HG02885 (cell line): ENCODE results near the gene KLHL2.
A peak's percentile ranks its signal among the peaks of the same experiment; 100 is the strongest.
"Not testable (repeated sequence)": the region's sequence is repeated elsewhere in the genome, so short reads cannot be mapped to it uniquely, and the experiment has no call there.

Experiments
- ATAC-seq: cut with Tn5 transposase; IDR thresholded peaks from one replicate; pipeline ENCODE4 v1.9.1; 2021; ENCODE audit warnings: mild to moderate bottlenecking; ENCODE audit not compliant: unreplicated experiment, poor library complexity

The KLHL2 gene, protein sequence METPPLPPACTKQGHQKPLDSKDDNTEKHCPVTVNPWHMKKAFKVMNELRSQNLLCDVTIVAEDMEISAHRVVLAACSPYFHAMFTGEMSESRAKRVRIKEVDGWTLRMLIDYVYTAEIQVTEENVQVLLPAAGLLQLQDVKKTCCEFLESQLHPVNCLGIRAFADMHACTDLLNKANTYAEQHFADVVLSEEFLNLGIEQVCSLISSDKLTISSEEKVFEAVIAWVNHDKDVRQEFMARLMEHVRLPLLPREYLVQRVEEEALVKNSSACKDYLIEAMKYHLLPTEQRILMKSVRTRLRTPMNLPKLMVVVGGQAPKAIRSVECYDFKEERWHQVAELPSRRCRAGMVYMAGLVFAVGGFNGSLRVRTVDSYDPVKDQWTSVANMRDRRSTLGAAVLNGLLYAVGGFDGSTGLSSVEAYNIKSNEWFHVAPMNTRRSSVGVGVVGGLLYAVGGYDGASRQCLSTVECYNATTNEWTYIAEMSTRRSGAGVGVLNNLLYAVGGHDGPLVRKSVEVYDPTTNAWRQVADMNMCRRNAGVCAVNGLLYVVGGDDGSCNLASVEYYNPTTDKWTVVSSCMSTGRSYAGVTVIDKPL

DNA sequence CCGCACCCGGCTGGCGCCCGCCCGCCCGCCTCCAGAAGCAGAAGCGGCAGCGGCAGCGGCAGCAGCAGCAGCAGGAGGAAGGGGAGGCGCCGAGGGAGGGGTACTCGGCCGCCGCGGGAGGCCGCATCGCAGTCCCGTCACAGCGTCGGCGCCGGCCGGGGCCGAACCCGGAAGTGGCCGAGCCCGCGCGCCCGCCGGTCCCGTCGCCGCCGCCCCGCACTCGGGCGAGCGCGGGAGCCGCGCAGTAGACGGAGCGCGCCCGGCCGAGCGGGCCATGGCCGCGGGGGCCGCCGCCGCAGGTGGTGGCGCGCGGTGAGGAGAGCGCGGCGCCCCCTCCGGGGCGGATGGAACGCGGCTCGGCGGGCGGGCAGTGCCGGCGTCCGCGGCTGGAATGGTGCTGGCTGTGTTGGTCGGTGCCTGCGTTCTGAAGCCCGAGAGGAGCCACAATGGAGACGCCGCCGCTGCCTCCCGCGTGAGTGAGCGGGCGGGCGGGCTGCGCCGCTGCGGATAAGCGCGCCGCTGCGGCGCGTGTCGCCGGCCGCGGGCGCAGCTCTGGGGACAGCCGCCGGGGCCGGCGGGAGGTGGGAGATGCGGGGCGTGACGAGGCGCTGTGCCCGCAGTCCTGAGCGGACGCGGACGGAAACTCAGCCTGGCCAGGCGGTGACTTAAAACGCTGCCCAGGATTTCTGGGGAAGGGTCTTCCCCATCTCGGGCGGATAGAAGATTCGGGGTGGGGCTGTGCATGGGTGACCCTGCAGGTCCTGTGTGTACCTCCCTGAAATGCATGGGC, at the start of gene KLHL2:
Gene KLHL2 (plus strand): TSS at position 131 of the 790 bp plus-strand sequence. CDS start 316 bp downstream, at position 447.
- ATAC-seq = peak; percentile 89

DNA sequence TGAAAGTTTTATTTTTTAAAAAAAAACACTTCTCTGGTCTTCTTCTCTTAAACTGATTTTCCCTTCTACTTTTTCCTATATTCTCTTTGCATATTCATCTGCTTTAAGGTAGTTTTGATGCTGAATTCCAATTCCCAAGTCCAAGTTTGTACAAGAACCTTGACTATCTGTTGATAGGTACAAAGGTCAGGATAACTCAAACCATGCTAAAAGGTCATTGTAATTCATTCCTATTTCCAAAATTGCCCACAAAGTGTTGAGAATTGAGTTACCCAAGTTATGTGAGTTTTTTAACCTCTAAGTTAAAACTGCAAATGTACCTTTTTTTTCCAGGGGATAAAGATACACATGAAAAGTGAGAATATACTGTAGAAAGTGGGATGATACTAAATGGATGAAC, 48.6 kb upstream of the KLHL2 start:
- ATAC-seq = no peak

DNA sequence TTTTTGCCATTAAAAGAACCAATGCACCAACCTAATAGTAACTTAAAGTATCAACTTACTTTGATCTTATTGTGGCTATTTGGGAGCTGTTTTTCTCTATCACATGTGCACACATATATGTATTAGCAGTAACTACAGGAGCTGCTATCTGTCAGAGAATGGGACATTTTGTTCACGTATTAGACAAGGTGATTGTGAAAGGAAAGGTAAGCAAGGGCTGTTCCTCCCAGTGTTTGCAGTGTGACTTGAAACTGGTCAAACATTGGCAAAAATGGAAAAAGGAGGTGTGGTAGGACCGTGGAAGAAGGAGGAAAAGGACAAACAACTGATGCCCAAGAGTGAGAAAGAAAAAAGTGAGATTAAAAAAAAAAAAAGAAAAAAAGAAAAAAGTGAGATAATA, 43.1 kb upstream of the KLHL2 start:
- no peak for ATAC-seq

DNA sequence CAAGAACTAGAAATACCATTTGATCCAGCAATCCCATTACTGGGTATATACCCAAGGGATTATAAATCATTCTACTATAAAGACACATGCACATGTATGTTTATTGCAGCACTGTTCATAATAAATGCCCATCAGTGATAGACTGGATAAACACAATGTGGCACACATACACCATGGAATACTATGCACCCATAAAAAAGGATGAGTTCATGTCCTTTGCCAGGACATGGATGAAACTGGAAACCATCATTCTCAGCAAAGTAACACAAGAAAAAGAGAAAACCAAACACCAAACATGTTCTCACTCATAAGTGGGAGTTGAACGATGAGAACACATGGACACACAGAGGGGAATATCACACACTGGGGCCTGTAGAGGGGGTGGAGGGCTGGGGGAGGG, 40.5 kb upstream of the KLHL2 start:
- not testable (repeated sequence) for ATAC-seq

DNA sequence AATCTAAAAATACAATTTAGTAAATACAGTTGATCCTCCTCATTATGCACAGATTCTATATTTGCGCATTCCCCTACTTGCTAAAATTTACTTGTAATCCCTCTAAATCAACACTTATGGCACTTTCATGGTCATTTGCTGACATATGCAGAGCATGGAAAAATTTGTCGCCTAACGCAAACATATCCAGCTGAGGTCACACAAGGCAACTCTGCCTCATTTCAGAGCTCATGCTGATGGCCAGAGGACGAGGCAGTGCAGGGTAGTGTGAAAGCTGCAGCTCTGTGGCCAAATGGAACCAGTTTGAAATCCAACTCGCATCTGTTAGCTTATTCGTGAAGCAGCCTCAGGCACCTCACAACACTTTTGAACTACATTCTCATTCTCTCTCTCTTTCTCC, 39.7 kb upstream of the KLHL2 start:
- no peak for ATAC-seq

DNA sequence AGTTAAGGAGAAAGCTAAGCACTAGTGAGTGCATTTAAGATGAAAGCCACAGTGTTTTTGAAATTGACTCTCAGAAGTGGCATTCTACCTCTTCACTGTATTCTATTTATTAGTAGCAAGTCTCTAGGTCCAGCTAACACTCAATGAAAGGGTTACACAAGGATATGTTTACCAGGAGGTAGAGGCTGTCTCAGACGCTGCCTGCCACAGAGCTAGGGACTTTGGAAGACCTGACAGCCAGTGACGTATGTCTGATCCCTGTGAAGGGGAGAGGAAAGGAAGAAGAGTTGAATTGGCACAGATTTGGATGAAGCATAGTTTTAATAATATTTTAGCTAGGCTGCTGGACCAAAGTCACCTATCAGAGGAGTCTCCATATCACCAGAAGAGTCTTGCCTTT, 36.5 kb upstream of the KLHL2 start:
- ATAC-seq = no peak

DNA sequence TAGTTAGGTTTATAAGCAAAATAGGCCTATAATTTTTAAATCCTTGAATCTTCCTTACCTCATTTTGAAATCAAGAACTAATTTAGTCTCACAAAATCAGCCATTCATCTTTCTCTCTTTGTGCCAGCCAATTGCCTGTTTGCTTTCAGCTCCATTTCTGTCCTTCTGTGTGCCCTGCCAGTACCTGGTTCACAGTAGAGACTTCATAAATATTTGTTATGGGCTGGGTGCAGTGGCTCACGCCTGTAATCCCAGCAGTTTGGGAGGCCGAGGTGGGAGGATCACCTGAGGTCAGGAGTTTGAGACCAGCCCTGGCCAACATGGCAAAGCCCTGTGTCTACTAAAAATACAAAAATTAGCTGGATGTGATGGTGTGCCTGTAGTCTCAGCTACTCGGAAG, 31.9 kb upstream of the KLHL2 start:
- not testable (repeated sequence) for ATAC-seq

DNA sequence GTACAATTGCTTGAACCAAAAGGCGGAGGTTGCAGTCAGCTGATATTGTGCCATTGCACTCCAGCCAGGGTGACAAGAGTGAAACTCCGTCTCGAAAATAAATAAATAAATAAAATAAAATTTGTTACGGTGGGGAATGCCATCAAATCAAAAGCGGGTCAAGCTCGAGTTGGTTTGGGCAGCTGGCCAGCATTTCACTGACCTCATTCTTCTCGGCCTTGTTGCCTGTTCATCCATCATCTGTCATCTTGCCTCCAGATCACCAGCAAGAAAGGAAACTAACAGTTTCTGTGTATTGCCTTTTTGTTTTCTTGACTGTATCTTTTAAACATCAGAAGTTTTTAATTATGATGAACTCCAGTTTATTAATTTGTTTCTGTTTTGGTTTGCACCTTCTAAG, 31.5 kb upstream of the KLHL2 start:
- no peak for ATAC-seq

DNA sequence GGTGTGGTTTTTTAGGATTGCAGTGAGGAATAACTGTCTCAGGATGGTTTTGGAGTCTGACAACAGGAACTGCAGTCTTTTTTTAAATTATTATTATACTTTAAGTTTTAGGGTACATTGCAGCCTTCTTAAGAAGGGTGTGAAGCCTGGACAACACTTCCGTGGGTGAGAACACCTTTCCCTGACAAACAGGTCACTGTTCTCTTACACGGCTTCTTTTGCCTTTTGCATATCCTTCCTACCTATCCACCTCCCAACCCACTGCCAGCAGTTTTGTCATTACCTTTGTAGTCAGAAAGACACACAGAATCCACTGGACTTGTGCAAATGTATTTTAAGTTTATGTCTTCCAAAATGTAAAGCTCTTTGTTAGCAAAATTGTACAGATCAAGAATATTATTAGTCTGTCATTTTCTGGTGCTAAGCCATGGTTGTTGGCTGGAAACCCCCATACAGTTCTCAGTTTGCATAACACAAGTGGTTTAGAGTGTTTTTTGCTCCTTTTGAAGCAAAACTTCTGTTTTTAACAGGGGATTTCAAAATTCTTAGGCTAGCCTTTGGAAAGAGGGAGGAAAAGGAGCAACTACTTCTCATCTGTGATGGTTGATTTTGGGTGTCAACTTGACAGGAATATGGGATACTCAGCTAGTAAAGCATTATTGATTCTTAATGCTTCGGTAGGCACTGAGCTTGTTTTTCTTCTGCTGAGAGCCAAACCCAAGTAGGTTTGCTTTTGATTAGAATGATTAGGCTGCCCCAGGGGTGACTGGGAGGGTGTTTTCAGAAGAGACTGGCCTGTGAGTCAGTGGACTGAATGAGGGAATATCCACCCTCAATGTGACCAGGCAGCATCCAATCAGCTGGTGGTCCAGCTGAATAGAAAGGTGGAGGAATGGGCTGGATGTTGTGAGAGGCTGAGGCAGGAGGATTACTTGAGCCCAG, 29.4 kb upstream of the KLHL2 start:
- ATAC-seq = peak; percentile 76

DNA sequence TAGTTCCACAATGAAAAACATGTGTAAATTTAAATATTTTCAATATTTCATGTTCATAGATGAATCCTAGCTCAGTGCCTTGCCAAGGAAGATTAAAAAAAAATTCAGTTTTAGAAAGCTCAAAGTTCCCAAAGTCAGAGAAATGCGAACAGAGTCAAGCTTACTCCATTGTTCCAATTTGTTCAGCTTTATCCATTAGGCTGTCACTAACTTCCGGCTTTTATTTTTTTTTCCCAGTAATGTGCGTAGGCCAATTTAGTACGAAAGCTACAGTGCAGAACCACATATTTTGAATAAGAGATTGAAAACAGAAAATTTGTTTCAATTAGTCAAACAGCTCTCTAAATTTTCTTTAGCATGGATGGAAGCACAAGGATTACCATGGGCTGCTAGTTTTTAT, 23.1 kb upstream of the KLHL2 start:
- ATAC-seq = no peak

DNA sequence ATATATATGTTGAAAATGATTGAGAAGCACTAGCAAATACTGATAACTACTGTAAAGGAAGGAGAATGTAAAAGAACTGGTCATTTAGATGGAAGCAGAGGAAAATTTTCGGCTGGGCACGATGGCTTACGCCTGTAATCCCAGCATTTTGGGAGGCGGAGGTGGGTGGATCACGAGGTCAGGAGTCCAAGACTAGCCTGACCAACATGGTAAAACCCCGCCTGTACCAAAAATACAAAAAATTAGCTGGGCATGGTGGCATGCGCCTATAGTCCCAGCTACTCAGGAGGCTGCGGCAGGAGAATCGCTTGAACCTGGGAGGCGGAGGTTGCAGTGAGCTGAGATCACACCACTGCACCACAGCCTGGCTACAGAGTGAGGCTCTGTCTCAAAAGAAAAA, 22.4 kb upstream of the KLHL2 start:
- ATAC-seq = not testable (repeated sequence)

DNA sequence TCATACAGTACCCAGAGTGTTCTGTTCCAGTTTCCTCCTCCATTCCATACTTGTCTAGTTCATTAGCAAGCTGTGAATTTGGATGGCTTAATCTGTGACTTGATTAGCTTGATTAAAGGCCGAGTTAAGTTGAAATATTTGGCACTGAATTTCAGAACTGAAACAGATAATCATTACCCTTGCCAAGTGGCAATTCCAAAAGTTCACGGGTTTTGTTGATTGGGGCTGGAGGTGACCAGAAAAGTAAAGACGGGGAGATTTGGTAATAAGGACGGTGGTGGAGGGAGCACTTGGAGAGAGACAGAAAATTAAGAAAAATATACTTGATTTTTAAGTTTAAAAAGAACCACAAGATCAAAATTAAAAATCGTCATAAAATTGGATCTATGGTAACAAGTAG, 21.9 kb upstream of the KLHL2 start:
- ATAC-seq = no peak

DNA sequence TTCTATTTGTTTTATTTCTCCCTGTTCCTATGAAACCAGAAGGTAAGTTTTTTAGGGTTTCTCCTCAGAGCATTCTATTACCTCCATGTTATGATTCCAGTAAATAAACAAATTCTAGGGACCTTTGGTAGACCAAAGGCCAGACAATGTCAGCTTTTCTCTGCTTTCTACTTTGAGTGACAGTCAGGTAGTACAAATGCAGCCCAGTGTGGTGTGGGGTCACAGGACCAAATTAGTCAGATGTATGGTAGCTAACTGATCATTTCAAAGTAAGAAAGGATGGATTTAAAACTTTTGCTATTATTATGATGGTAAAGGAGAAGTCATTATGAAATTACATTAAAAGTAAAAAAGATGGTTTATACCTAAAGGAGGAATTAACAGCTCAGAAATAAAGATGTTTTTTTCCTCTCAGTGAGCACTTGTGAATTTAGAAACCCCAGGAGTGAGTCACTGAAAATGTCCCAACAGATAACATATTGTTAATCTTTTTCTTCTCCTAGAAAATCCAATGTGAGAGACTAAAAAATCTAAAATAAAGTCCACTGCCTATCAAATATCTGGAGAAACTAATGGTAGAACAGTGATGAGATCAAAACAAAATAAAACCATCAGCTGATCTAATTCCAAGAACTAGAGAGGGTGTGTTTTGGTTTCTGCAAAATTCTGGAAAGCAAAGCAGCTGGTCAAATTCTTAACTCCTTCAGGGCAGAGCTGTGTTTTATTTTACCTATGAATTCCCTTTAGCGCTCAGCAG, 16.6 kb upstream of the KLHL2 start:
- no peak for ATAC-seq

DNA sequence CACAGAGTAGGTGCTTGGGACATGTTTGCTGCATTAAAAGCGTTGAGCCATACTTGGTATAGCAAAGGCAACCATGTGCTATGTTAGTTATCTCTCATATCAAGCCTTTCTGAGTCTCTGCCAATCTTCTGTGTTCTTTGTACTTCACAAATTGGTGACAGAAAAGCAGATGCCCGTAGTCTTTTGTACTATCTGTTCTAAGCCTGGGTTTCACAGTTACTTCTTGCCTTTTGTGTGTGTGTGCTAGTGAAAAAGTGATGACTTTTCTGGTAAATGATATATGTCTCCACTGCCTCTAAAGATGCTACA, 16.1 kb upstream of the KLHL2 start:
- no peak for ATAC-seq

DNA sequence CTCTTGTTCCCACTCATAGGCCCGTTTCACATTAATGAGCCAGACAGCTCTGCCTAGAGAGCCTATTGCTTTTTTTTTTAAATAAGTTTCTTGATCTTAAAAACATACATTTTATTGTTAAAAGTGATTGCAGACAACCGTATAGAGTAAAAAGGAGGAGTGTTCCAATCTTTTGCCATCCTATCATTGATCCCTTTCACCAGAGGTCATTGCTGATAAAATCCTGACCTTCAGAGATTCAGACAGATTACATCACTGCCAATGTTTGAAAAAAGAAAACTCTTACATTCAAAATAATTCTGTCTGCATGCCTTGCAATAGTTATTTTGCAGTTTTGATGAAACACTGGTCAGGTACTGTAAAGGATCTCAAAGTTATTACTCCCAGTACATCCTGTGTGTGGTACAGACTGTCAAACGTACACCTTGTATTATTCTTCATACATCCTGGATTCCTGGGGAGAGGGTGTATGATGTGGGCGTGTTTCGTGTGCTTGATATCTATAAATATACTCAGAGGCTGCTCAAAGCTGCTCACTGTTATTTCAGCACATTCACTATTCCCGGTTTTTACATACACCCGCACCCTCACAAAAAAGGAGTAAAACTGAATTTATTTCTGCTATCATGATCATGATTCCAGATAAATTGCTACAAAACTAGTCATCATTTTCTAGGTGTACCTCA, 15.4 kb upstream of the KLHL2 start:
- ATAC-seq = no peak

DNA sequence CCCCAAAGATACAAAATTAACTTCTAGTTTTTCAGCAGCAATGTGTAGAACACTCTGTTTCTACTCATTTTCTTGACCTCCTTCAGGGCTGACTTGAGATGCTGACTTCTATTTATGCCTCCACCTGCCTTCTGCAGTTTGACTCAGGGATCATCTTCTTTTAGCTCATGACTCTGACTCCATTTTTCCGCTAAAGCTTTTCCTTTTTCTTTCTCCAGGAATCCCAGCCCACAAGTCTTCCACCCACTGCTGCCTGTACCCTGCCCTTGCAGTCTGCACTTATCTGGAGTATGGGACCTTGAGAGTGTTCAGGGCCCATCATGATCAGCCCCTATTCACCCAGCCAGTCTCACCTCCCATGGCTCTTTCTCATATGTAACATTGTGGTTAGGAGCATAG, 14.9 kb upstream of the KLHL2 start:
- ATAC-seq = no peak

DNA sequence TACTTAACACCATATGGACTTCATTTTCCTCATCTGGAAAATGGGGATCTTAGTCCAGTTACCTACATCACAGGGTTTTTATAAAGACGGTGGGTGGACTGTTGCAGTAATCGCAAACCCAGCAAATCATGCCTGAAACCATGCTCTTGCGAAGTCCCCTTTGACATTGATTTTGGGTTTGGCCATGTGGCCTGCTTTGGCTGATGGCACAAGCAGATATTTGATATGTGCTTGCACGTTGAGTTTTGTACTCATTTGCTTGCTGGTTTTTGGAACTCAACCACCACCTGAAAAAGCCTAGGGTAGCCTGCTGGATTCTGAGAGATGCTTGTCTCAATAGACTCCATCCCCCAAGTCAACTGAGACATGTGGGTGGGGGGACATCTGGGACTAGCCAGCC, 14.4 kb upstream of the KLHL2 start:
- no peak for ATAC-seq

DNA sequence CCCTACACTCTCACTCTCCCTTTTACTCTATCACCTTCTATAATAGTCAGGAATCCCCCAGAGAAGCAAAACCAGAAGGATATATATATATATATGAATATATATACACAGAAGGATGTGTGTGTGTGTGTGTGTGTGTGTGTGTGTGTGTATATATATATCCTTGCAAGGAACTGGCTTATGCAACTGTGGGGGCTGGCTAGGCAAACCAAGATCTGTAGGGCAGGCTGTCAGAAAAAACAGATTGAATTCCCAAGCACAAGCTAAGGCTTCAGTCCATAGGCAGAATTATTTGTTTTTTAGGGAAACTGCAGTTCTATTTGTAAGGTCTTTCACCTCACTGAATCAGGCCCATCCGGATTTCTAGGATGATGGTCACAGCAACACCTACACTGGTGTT, 13.0 kb upstream of the KLHL2 start:
- no peak for ATAC-seq

DNA sequence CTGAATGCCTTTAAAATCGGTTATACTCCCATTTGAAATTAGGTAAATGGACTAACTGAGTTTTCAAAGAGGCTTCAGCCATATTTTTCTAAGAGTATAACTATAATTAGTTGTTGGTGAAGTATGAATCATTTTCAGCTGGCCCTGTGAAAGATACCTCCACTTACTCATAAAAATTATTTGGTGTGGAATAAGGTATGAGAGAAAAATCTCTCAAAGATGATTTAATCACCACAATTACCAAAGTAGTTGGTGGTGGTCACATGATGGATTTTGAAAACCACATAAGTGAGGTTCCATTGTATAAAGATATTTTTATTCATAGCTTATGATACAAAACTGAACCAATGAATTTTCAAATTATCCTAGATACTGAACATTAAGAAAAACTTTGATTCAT, 9.0 kb upstream of the KLHL2 start:
- ATAC-seq = no peak
